Measurements from ENCODE around the gene KAT6B.

The KAT6B gene

DNA sequence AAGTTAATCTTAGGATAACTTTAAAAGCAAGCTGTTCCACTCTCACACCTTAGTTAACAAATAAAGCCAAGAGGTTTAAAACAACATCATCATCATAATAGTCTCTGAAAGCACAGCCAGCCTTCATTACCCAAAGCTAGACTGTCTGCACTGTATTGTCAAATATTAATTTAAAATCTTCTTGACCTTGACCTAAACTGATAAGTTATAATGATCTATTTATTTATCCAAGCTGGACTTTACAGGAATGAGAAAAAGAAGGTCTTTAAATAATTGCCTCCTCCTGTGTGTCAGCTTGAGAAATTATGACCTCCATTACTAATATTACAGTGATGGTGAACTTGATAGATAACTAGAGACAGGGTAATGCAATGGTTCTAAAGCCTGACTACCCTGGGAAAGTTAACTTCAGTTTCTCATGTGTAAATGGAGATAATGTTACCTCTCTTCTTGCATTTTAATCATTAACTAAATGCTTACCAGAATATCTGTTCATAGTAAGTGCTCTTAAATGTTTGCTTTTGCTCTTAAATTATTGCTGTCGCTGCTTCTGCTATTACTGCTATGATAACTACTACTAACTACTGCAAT, 111.0 kb downstream of the KAT6B start:
- no peak for FAIRE-seq
- no peak for DNase-seq (ENCODE audit: insufficient read length, low spot score)
- TF ChIP-seq, protein P1, sequence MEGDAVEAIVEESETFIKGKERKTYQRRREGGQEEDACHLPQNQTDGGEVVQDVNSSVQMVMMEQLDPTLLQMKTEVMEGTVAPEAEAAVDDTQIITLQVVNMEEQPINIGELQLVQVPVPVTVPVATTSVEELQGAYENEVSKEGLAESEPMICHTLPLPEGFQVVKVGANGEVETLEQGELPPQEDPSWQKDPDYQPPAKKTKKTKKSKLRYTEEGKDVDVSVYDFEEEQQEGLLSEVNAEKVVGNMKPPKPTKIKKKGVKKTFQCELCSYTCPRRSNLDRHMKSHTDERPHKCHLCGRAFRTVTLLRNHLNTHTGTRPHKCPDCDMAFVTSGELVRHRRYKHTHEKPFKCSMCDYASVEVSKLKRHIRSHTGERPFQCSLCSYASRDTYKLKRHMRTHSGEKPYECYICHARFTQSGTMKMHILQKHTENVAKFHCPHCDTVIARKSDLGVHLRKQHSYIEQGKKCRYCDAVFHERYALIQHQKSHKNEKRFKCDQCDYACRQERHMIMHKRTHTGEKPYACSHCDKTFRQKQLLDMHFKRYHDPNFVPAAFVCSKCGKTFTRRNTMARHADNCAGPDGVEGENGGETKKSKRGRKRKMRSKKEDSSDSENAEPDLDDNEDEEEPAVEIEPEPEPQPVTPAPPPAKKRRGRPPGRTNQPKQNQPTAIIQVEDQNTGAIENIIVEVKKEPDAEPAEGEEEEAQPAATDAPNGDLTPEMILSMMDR (IDR thresholded peaks at IDR 0.05; ENCODE audit: insufficient read depth, missing control alignments), result no peak

DNA sequence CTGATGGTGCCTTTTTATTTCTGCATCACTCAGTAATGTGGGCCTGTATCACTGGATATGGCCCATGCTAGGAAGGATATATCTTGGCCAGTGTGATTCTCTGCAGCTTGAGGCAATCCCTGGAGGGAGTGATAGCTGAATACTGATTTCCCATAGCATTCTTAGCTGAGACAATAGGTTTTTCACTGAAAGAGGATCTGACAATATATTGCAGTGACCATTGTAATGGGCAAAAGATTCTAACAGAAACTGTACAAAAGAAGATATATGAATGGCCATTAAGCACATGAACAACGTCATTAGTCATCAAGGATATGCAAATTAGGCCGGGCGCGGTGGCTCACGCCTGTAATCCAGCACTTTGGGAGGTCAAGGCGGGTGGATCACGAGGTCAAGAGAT, 117.8 kb downstream of the KAT6B start:
- FAIRE-seq (no peak), DNase-seq (ENCODE audit: insufficient read length, low spot score) (no peak)
- TF ChIP-seq, protein P1 (IDR thresholded peaks at IDR 0.05; ENCODE audit: insufficient read depth, missing control alignments), result no peak

DNA sequence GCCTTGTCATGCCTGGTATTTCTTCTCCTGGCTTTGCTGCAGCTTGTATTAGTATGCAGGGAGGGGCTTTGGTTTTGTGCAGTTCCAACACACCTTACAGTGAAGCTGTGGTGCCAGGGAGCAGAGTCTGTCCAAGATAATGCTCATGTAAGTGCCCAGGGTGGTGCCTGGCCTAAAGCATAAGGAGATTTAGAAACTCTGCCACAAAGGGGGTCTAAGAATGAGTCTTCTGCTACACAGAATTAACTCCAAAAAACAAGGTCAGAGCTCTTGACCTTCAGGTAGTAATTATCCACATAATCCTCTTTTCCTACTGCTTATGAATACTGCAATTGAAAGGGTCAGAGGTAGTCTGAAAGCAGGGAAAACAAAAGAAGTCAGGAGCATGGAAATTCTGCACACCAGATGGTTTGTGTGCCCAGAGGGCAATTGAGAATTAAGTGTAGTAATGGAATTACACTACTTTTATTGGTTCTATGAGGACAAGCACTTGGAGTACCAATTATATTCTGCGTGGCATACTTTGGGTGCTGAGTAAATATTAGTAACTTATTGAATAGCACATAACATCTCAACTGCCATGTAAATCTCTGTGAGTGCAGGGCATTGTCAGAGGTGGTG, 121.5 kb downstream of the KAT6B start:
- TF ChIP-seq, protein P1 (IDR thresholded peaks at IDR 0.05; ENCODE audit: insufficient read depth, missing control alignments), result no peak
- DNase-seq (ENCODE audit: insufficient read length, low spot score), result no peak
- FAIRE-seq, result peak; percentile 77

DNA sequence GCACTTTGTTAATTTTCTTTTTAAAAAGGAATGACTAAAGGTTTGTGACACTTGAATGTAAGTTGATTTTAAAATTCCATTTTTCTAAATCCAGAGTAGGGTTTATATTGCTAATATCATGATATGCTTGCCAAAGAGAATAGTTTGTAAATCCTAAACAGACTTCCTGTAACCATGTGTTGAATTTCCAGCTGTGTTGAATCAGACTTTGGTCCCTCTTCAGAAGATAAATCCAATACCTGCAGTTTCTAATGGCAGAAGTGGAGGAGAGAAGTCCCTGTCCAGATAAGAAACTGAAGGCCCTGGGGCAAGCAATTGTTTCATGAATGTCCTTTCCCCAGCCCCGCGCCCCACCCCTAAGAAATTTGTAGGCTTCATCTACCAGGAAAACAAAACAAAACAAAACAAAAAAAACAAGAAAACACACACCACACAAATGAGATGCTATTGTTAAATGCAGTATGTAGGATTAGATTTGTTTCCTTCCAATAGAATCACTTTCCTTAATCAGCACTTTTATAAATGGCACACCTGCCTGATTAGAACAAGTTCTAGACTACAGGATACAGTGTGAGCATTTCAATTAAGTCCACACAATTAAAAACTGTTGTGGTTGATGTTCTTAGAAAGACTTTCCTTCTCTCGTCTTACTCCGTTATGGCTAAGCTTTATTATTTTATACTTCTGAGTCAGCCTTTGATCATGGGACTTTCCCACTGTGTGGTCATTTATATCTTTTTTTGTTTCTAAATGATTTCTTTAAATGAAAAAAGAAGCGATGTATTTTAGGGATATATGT, 122.8 kb downstream of the KAT6B start:
- no peak for FAIRE-seq

DNA sequence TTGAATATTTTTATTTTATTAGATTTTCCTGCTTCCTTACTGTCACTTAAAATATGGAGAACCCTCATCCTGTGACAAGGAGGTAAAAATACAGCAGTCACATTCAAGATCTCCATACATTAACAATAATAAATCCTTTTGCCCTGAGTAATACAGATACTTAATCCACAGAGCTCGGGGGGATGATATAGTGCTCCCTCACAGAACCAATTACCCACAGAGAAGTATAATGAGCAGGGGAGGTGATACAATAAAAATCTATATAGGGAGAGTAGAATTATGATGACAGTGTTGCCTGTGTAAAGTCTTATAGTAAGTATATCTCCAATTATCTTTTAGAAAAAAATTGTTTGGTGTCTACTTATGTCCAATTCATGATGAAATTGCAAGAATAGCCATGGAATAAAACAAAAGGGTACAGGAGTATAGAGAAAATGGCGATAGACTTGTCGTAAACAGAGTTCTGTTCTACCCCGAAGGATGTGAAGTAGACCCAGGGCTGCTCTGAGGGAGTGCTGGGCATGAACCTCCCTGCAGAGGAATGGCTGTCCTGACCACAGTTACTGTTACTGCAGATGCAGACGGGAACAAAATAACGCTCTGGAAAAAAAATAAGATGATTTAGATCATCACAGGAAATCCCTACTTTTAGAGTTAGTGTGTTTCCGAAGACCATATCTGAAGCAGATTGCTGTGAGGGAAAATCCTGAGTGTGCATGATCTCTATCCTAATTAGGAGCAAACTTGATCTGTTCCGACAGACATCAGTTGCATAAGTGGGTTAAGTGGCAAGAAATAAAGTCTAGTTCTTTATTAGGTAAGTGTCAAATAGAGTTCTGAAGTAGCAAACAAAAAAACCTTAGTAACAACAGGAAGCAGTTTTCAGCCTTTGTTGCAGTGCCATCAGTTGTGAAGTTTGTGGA, 123.7 kb downstream of the KAT6B start:
- DNase-seq (ENCODE audit: insufficient read length, low spot score), result no peak
- TF ChIP-seq, protein P1 (IDR thresholded peaks at IDR 0.05; ENCODE audit: insufficient read depth, missing control alignments), result no peak
- no peak for FAIRE-seq

More for the DNA sequence above, 122.8 kb downstream of the KAT6B start:
- TF ChIP-seq, protein P1 (IDR thresholded peaks at IDR 0.05; ENCODE audit: insufficient read depth, missing control alignments), result no peak
- DNase-seq (ENCODE audit: insufficient read length, low spot score), result no peak

DNA sequence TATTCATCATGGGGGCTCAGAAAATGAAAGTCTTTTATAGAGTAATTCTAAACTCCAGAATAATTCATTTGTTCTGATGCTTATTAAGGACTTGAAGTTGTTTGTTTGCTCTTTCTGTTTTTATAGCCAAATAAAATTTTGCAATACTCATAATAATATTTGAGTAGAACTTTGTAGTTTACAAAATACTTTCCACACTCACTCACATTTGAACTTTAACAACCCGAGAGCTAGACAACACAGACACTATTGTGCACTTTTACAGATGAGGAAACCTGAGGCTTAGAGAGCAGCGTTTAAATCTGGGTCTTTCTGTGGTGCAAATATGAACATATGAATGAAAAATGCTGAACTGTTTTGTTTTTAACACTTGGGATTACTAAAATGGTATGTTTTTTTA, 126.8 kb downstream of the KAT6B start:
- DNase-seq (ENCODE audit: insufficient read length, low spot score) (no peak), FAIRE-seq (peak; percentile 32)
- TF ChIP-seq, protein P1 (IDR thresholded peaks at IDR 0.05; ENCODE audit: insufficient read depth, missing control alignments), result no peak

Measured in D721Med (cell line).